Ovary (tissue), 9 donors: Measurements from ENCODE around the gene SLC25A18. TPM values are rescaled to one million over a fixed set of nuclear protein-coding genes. Genes with fewer than 3 reads are reported as not detected.

ENCODE experiments used
- DNase-seq, 5 donors: peaks; one replicate each; pipeline ENCODE4 v3.0.0-alpha.2; 2019 to 2020
- H3K27ac ChIP-seq, 2 donors: fragments of 200-600 bp; one replicate each; pipeline versions ENCODE4 v1.5.1 to v1.8.0; 2019 to 2022
- H3K27me3 ChIP-seq: fragments of 200-600 bp; one replicate; pipeline ENCODE4 v1.8.0; 2022
- H3K36me3 ChIP-seq: fragments of 200-600 bp; sonication (generic); one replicate; pipeline ENCODE4 v1.5.1; 2019
- H3K4me1 ChIP-seq: one replicate; pipeline ENCODE4 v1.8.1; 2013; ENCODE audit warnings: mild to moderate bottlenecking, moderate library complexity; ENCODE audit not compliant: insufficient read depth
- H3K4me3 ChIP-seq: fragments of 200-600 bp; sonication (generic); one replicate; pipeline ENCODE4 v1.5.1; 2017
- H3K9me3 ChIP-seq, 2 donors: fragments of 200-600 bp in 1 of 2; sonication (generic) in 1 of 2; one replicate each; pipeline versions ENCODE4 v1.5.1 to v1.8.1; 2013 to 2019; ENCODE audit warnings: mild to moderate bottlenecking in 1 of 2, moderate library complexity in 1 of 2
- CTCF ChIP-seq, 3 donors: fragments of 450-650 bp in 2 of 3; fragments of 200-600 bp in 1 of 3; IDR thresholded peaks; one replicate each; pipeline versions ENCODE4 v1.5.1 to v1.8.0; 2016 to 2022; ENCODE audit warnings: antibody characterized with exemption in 3 of 3, mild to moderate bottlenecking in 1 of 3
- EP300 ChIP-seq: sonication (generic); formaldehyde crosslinking; IDR thresholded peaks from one replicate; pipeline ENCODE4 v1.6.1; 2017; ENCODE audit warnings: antibody characterized with exemption
- POLR2A ChIP-seq: fragments of 450-650 bp; IDR thresholded peaks from one replicate; pipeline ENCODE4 v1.6.1; 2017; ENCODE audit warnings: antibody characterized with exemption, mild to moderate bottlenecking, moderate library complexity
- WGBS, 3 donors: extraction: QIAGEN DNeasy Blood & Tissue Kit in 1 of 3; methylation state at CpG; one replicate each; pipeline versions ENCODE4 v1.1.5 to v1.1.7; 2013 to 2017; 5-methylcytosine and 5-hydroxymethylcytosine counted together
- intact Hi-C, 4 donors: fragments of 100-400 bp; cut with DNase I; formaldehyde crosslinking; loops; one replicate each; pipeline versions ENCODE4 v1.11.0 to v1.15.1; 2022 to 2023
- polyA plus RNA-seq, 2 donors: library from polyadenylated mRNA; stranded (reverse); fragments of 200-250 nt in 1 of 2; fragments of 350-450 nt in 1 of 2; fragmentation: Illumina TruSeq in 1 of 2; extraction: RNeasy Lipid Tissue Mini Kit (QIAGEN cat#74804) in 1 of 2; gene quantifications; one replicate each; pipeline ENCODE4 v1.2.3, GENCODE V29; 2013 to 2014
- total RNA-seq, 7 donors: library from RNA; depleted of rRNA in 2 of 7; stranded (reverse); fragments of >200 nt in 2 of 7; fragmentation: NEBNext Ultra II Directional in 3 of 7; extraction: Animal tissue kit (Norgen Biotek cat#: 25700) in 3 of 7; gene quantifications; one replicate each; pipeline versions ENCODE4 v1.1.0 to v1.2.4, GENCODE V29; 2016 to 2023
- donor health status: DM: no; HTN: no; CAD: no; lungs with moderate emphysema.
- donor health status: DM: no; HTN: no; CAD: no.
- donor health status: Bipolar disorder and iron deficiency.
- donor health status: DM: yes; HTN: yes; CAD: no.
- donor health status: DM: no; HTN: no; CAD: no.
- donor health status: DM: yes; HTN: yes; CAD: no.

The SLC25A18 gene
- total and polyA plus RNA-seq, 9 donors = 0.41 to 2.8 (median 1.3) TPM

GRCh38 chr22:17589810-17590375 lies 26.6 kb downstream of the SLC25A18 start:
- WGBS, 3 donors = 88 to 89% (median 89%) methylated on average over 10 of the region's 10 CpGs
- H3K27me3 ChIP-seq = no peaks in the 10 kb centered on the region
- H3K4me1 ChIP-seq = no peaks in the 10 kb centered on the region
- no peaks in the 10 kb centered on the region for H3K36me3 ChIP-seq
- no peak overlapping the region for H3K27ac ChIP-seq
- no peaks in the 10 kb centered on the region for H3K9me3 ChIP-seq
- intact Hi-C loops = no loop called here
- H3K4me3 ChIP-seq = no peak overlapping the region
- peak in 2 of 5 donors; percentile 4 to 19 for DNase-seq
- TF ChIP-seq CTCF (IDR thresholded peaks at IDR 0.05) = no peak
- TF ChIP-seq POLR2A = no peak
- TF ChIP-seq EP300 = no peak

- intact Hi-C loops = no loop called here
- H3K27me3 ChIP-seq = no peaks in the 10 kb centered on the region
- WGBS, 3 donors = 65 to 80% (median 71%) methylated on average over 5 of the region's 5 CpGs
- no peaks in the 10 kb centered on the region for H3K9me3 ChIP-seq
- DNase-seq = peak in 1 of 5 donors; percentile 4
- H3K36me3 ChIP-seq = no peaks in the 10 kb centered on the region
- no peaks in the 10 kb centered on the region for H3K4me1 ChIP-seq
- TF ChIP-seq CTCF (IDR thresholded peaks at IDR 0.05) (no peak), POLR2A (no peak), EP300 (no peak)
- H3K27ac ChIP-seq = no peak overlapping the region
- no peak overlapping the region for H3K4me3 ChIP-seq
Observed at GRCh38 chr22:17590586-17590985, 27.3 kb downstream of the SLC25A18 start.

GRCh38 chr22:17592201-17592600 lies 28.9 kb downstream of the SLC25A18 start:
- H3K27me3 ChIP-seq = no peaks in the 10 kb centered on the region
- no peaks in the 10 kb centered on the region for H3K4me1 ChIP-seq
- peak in 2 of 5 donors; percentile 5 to 7 for DNase-seq
- 82 to 91% (median 83%) methylated on average over 5 of the region's 5 CpGs for WGBS, 3 donors
- H3K36me3 ChIP-seq = no peaks in the 10 kb centered on the region
- no peak overlapping the region for H3K4me3 ChIP-seq
- no peak overlapping the region for H3K27ac ChIP-seq
- intact Hi-C loops = no loop called here
- H3K9me3 ChIP-seq = no peaks in the 10 kb centered on the region
- TF ChIP-seq CTCF (IDR thresholded peaks at IDR 0.05) (no peak), POLR2A (no peak), EP300 (no peak)

- WGBS, 3 donors = 92 to 97% (median 96%) methylated on average over 6 of the region's 6 CpGs
- DNase-seq = peak in 1 of 5 donors; percentile 13
- Histone ChIP-seq H3K9me3 (no peaks in the 10 kb centered on the region), H3K4me3 (no peak overlapping the region), H3K27me3 (no peaks in the 10 kb centered on the region), H3K27ac (no peak overlapping the region), H3K4me1 (no peaks in the 10 kb centered on the region), H3K36me3 (no peaks in the 10 kb centered on the region)
- intact Hi-C loops = no loop called here
- no peak for TF ChIP-seq EP300
- no peak for TF ChIP-seq CTCF (IDR thresholded peaks at IDR 0.05)
- no peak for TF ChIP-seq POLR2A
Observed at GRCh38 chr22:17596226-17596625, 32.9 kb downstream of the SLC25A18 start.
